ENCODE data around the gene SNX11. TPM values are rescaled to one million over a fixed set of nuclear protein-coding genes. Genes with fewer than 3 reads are reported as not detected.
A peak's percentile ranks its signal among the peaks of the same experiment; 100 is the strongest.

Gene SNX11
- total RNA-seq, 1 donor from 2014 or later: 21.8 TPM

DNA sequence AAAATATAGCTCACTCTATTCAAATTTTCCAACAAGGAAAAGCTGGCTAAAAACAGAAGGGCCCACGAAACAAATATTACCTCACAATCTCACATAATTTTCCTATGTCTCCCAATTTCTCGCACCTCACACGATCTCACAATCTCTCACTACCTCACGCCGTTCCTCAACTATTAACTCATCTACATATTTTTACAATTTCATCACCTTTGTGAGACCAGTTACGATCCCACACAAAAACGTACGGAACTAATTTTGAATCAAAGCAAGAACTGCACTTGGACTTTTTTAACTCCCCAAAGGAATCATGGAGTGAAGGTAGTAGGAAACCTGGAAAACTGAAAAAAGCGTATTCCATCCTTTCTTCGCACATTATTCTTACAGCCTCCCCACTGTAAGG lies 7.4 kb upstream of the SNX11 start:
- DNase-seq (ENCODE audit: low spot score): no peak

DNA sequence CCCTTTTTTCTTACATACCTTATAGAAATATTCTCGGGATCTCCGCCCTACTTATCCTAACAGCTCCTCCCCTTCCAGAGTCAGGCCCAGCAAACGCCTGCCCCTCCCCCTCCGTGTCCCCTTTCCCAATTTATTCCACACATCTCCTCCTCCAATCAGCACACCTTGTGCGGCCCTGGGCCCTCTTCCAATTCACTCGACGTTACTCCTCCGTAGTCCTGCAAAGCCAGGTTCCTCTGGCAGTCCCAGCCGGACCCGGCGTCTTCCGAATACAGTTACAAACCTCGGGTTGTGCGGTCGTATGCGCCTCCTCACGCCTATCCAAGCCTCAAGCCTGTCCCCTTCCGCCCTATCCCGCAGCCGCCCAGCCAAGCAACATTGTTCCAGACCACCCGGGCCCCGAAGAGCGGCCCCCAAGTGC lies 7.0 kb upstream of the SNX11 start:
- peak; percentile 11 for DNase-seq (ENCODE audit: low spot score)

DNA sequence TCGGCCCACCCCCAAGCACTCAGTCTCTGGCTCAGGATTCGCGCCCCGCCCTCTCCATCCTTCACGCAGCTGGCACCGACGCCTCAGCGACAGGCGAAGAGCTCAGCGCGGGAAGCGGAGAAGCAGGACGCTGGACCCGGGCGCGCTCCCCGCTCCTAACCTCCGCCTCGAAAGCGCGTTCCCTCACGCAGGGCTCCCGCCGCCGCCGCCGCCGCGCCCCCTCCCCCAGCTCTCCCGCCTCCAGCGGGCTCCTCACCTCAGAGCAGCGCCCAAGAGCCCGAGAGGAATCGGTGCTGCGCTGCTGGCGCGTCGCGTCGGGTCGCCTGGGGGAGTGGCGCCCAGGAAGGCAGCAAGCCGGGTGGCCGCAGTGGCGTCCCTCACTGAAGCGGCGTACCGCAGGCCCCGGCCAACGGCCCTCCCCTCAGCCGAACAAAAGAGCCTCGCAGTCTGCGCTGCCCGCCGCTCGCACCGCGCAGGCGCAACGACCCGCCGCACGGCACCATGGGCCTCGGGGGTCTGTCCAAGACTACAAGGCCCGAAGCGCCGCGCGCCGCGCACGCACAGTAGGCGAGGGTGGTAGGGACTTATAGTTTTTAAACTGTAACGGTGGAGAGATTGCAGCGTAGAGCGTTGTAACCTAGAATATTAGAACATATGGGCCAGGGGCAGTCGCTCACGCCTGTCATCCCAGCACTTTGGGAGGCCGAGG lies 6.4 kb upstream of the SNX11 start, which contains the start of gene CBX1:
TSS of gene CBX1 (minus strand) at position 467 of the 709 bp plus-strand sequence. CDS start 24,474 bp downstream, outside the sequence.
- peak; percentile 92 for DNase-seq (ENCODE audit: low spot score)

DNA sequence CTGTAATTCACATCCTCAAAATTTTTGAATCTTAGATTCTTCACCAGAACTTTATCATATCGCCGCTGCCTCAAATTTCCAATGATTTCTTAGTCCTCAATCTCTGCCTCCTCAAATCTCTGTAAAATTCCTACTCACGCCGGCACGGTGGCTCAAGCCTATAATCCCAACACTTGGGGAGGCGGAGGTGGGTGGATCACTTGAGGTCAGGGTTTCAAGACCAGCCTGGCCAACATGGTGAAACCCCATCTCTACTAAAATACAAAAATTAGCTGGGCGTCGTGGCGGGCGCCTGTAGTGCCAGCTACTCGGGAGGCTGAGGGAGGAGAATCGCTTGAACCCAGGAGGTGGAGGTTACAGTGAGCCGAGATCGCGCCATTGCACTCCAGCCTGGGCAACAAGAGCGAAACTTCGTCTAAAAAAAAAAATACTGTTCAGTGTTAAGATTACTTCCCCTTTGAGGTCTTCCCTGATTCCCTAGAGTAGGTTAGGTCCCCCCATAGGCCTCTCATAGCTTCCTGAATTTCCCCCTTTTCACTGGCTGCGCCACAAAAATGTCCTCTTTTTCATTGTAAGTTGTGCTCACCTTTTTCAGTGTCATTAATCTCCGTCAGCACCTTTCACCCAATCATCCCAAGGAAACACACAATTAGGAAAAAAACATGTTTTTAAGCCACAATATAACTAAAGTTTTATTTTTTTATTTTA lies 5.4 kb upstream of the SNX11 start:
- DNase-seq (ENCODE audit: low spot score): no peak

DNA sequence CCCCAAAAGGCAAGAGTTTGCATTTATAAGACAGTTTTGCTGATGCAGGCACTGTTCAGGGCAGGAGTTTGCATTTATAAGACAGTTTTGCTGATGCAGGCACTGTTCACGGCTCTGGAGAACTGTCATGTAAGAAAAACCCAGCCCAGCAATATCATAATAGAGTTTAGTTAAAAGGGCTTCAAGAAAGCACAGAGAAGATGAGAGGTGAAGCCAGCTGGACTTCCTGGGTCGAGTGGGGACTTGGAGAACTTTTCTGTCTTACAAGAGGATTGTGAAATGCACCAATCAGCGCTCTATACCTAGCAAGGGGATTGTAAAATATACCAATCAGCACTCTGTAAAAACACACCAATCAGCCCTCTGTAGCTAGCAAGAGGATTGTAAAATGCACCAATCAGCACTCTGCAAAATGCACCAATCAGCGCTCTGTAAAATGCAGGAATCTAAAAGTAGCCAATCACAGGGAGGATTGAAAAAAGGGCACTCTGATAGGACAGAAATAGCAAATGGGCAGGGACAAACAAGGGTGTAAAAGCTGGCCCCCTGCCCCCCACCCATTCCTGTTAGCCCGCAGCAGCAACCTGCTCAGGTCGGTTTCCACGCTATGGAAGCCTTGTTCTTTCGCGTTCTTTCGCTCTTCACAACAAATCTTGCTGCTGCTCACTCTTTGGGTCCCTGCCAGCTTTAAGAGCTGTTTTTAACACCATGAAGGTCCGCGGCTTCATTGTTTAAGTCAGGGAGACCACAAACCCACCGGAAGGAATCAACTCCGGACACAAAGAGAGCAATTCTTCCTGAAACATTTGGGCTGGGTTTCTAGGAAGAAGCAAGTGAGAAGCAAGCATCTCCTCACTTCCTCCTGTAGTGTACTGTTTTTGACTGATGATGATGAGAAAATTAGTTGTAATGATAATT lies 4.5 kb upstream of the SNX11 start:
- DNase-seq (ENCODE audit: low spot score): no peak

DNA sequence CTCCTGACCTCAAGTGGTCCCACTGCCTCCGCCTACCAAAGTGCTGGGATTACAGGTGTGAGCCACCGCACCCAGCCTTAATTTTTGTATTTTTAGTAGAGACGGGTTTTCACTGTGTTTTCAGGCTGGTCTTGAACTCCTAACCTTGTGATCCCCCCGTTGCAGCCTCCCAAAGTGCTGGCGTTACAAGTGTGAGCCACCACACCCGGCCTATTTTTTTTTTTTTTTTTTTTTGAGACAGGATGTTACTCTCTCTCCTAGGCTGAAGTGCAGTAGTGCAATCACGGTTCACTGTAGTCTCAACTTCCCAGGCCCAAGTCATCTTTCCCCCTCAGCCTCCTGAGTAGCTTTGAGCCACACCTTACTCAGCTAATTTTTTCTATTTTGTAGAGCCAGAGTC lies 3.1 kb upstream of the SNX11 start:
- no peak for DNase-seq (ENCODE audit: low spot score)

DNA sequence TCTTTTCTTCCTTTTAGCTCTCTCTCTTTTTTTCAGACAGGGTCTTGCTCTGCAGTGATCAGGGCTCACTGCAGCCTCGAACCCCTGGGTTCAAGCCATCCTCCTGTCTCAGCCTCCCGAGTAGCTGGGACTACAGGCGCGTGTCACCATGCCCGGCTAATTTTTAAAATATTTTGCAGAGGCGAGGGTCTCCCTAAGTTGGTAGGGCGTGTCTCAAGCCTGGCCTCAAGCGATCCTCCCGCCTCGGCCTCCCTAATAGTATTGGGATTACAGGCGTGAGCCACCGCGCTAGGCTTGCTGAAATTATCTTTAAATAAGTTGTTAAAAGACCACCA lies 797 bp upstream of the SNX11 start:
- no peak for DNase-seq (ENCODE audit: low spot score)

DNA sequence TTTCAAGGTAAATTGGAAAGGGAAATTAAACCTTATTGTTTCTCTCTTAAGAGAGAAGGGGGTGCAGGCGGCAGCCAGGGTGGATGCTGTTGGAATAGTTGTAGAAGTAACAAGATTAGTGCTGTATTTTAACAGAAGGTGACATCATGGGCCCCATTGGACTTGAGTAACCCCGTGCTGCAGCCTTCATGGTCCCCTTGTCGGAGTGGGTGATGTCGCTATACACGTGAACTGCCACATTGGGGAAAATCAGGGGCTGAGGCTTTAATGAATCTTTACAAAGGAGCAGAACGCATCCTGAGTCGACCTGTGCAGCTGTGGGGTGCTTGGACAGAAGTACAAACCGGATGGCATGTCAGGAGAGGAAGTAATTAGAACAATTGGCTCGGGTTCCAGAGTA lies 3.2 kb downstream of the SNX11 start:
- DNase-seq (ENCODE audit: low spot score): no peak

DNA sequence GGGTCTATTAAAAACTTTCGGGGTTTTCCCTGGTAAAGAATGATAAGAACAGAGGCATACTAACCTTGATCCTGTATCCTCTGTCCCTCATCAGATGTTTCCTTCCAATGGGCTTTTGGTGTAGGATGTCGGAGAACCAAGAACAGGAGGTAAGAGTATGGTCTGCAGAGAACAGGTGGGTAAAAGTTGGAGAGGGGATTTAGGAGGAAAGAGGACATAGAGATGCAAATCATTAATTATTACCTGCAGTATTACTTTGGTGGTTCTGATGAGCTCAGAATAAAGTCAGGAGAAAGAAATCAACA lies 4.3 kb downstream of the SNX11 start:
- DNase-seq (ENCODE audit: low spot score): no peak

DNA sequence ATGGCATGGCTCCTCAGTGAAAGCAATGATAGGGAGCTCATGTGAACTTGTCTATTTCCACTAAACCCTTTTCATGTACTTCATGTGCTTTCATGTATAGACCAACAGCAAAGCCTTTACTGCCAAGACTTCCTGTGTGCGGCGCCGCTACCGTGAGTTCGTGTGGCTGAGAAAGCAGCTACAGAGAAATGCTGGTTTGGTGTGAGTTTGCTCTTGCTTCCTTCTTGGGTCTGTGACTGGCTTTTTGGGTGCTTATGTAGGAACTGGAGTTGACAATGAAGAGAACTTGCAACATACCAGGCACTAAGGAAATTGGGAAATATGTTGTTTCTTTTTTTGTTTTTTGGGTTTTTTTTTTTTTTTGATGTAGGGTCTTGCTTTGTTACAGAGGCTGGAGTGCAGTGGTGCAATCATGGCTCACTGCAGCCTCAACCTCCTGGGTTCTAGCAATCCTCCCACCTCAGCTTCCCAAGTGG lies 5.7 kb downstream of the SNX11 start:
- DNase-seq (ENCODE audit: low spot score): peak; percentile 12

DNA sequence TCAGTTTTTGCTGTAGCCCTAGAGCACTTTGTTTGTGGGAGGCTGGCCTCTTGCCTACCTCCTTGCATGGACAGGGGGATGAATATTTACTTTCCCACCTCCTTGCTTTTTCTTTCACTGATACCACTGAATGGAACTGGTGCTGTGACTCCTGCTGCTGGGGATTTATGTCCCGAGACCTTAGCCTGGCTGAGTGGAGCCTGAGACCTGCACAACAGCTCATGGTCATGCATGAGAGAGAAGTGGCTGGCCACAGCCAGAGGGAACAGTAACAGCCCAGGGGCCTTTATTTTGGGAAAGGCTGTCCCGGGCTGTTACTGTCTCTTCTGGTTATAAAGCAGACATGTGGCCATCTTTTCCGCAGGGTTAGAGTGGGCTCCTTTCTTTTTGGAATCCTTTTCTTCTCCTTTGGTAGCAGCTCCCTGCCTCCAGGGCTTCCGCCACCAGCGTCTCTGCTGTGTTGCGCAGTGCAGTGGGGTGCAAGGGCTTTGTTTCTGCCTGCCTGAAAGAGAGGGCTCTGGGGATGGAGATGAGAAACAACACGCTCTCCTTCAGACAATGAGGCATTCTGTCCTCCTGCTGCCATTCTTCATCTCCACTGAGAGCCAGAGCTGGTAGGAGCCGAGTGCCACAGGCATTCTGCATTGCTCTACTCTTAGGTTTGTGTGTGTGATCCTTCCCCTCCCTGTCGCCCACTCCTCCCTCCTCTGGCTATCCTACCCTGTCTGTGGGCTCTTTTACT lies 14.5 kb downstream of the SNX11 start:
- no peak for DNase-seq (ENCODE audit: low spot score)

DNA sequence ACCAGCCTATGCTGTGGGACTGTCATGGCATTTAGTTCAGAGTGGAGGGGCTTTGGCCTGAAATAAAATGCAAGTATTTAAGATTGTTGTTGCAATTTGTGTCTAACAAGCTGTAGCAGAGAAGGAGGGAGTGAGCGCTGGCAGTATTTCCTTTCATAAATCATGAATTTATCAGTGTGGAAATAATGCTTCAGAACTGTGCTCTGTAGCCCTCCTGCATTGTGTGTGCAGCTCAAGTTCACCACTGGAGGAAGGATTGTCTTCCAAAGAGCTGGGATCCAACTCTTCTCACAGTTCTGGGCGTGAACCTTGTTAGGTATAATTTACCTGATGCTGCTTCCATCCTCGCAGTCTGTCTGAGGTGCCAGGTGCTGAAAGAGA lies 15.1 kb downstream of the SNX11 start:
- no peak for DNase-seq (ENCODE audit: low spot score)

DNA sequence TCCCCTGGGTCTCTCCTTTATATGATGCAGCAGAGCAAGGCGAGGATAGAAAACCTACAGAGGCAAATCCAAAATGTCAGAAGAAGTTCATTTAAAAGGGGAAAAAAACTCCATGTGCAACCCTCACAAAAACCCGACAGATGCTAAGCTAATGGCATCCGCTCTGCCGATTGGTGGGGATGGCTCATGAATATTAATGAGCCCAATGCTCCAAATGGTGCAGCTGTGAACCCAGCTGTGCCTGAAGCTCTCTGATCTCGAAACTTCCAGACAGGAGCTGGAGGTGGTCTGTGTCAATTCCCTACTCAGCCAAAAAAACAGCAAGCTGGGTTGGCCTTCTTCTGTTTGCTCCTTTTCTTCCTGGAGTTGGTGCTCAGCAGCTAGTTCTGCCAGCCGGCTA lies 15.5 kb downstream of the SNX11 start:
- no peak for DNase-seq (ENCODE audit: low spot score)

DNA sequence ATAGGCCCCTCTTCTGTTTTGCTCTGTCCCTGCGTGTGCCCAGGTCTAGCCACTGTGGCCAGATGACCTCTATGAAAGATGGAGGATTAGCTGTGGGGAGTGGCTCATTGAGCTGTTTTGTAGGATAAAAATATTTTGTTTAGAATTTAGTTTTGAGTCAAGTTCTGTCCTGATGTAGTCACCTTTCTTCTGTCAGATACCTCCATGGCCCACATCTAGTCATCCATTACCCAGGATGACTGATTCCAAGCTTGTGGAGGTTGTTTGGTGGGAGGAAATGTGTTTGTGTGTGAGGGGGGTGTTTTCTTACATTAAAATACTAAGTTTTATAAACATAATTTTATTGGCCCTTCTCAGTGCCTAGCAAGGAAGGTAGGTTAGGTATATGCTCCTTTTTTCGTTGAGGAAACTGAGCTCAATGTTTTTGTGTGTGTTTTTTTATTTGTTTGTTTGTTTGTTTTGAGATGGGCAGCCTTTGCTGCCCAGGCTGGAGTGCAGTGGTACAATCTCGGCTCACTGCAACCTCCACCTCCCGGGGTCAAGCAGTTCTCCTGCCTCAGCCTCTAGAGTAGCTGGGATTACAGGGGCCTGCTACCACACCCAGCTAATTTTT lies 16.3 kb downstream of the SNX11 start:
- DNase-seq (ENCODE audit: low spot score): no peak

DNA sequence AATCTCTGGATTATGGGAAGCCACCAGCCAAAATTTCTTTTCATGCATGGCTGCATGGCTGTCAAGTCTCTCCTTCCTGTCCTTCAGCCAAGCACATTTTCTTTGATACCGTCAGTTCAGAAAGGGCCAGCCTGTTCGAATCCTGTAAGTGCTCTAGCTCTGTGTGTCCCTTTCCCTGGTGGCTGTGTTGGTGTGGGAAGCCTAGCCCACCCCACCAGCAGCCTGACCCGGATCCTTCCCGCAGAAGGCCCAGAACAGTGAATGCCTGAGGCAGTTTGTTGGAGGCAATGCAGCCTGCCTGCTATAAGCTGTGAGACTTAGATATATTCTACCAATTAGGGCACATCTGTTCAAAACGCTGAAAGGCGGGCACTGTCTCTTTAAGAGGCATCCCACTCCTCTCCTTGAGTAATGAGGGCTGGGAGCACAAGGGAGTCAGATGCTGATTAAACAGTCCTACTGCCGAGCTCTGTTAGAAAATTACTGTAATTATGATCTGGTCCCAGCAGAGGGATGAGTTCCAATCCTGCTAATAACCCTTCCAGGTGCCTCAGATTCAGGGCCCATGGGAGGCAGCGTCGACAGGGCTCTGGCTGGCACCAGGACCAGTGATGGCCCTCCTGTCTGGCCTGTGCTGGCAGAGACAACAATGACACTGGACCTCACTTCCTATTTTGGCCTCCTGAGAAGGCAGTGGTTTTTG lies 18.4 kb downstream of the SNX11 start:
- no peak for DNase-seq (ENCODE audit: low spot score)

DNA sequence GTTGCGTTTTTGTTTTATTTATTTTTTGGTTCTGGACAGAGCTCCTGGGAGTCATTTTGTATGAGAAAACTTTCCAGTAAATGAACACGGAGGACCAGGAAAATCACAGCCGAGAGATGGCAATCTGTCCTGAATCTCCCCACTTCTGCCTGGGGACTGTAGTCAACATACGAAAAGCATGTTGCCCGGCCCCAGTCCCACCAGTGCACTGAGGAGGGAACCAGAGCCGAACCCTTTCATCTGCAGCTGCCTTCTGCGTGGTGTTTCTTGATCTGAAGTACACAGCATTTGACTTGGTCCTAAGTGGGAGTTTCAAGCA lies 18.9 kb downstream of the SNX11 start:
- no peak for DNase-seq (ENCODE audit: low spot score)

DNA sequence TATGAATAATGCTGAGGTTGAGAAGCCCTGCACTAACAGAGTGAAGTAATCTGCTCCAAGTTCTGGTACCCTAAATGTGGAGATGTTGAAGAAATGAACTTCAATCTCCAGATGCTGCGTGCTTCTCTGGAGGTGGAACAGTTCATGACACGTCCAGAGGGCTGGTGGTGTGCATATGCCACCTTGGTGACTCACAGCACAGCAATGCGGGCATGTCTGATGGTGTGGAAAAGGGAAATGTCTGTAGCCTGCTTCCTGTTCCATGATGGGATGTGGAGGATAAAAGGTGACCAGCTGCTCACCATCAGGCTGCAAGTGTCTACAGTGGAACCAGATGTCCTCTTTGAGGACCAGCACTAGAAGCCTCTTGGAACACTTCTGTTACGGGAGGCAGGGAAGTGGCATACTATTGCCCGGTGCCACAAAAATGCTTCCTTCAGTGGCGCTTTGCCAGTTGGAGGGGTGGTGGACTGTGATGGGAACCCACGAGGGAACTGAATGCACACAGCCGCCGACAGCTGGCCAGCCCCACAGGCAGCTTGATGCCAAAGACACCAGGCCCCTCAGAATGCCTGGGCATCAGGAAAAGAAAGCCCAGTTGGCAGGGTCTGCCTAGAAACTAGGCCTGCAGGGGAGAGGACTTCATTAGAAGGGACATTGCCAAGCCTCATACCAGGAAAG lies 19.9 kb downstream of the SNX11 start:
- no peak for DNase-seq (ENCODE audit: low spot score)

DNA sequence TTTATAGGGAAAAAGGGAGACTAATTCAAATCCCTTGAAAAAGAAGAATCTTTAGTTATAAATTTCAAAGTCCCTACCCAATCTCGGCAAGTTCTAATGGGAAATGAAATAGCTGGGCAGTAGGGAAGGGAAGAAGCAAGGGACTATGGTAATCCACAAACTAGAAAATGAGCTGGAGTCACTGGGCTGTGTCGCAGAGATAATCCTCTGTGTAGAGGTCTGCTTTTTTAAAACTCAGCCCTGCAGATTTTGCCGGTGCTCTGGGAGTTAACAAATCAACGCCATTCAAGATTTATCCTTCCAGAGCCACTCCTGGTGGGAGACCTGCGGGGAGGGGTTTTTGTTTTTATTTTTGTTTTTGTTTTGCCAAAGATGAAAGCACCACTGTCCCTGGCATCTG lies 20.8 kb downstream of the SNX11 start:
- no peak for DNase-seq (ENCODE audit: low spot score)

DNA sequence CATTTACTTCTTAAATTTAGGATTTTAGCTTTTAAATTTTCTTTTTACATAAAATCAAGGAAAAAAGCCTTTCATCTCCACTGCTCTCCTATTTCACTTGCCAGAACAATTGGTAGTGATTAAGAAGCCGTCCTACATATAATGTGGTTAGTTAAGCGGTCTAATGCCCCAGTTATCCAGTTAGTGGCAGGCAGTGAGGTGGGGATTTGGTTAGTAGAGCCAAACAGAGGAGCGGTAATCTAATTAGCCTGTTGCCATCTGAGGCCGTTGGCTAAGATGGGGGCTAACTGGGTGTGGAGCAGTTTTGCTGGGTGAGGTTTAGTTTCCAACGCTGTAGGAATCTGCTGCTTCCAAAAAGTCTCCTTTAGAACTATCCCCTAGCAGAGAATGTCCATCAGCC lies 22.4 kb downstream of the SNX11 start:
- DNase-seq (ENCODE audit: low spot score): no peak

DNA sequence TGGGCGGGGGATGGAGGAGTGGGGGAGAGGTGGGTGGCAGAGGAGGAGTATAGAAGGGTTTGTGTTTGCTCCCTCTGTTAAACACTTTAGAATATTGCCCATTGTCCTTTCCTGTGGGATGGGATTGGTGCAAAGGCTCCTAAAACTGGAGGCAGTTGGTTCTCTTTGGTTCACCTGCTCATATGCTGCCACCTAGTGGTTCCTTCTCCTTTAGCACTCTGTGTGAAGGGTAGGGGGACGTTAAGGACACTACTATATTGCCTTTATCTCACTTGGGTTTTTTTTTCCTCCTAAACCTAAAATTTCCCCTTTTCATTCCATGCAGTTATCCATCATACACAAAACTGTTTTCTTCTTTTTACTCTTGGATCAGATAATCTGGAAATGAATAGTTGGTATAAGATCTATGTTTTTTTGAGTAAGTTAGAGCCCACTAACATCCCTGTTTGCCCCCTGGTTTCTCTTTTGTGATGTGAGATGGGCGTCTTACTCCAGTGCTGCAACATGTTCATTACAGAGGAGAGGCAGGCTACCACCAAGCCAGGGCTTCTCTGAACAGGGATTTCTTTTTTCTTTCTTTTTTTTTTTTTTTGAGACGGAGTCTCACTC lies 23.8 kb downstream of the SNX11 start:
- peak; percentile 46 for DNase-seq (ENCODE audit: low spot score)
